ENCODE measurements around the gene UROC1.

UROC1 gene

DNA sequence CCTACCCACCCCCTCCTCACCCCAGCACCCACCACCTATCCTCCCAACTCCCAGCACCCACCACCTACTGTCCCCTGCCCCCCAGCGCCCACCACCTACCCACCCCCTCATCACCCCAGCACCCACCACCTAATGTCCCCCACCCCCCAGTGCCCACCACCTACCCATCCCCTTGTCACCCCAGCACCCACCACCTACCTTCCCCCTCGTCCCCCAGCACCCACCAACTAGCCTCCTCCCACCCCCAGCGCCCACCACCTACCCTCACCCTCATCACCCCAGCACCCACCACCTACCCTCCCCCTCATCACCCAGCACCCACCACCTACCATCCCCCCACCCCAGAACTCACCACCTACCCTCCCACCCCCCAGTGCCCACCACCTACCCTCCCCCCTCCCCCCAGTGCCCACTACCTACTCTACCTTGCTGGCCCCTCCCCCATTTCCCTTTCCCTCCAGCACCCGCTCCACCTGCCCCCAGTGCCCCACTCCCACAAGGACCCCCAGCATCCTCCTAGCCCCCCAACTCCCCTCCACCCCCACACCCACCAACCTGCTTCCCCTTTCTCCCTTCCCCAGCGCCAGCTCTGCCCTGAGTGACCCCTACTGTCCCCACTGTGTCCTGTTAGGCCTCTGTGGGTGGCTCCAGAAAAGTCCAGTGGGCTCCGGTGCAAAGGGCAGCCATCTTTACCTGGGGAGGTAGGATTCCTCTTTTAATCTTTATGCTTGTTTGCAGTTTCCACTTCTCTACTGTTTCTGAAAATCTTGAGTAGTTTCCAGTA lies 1.2 kb downstream of the UROC1 start:
- no peak for DNase-seq

GRCh38 chr3:126515066-126515706 lies 2.4 kb downstream of the UROC1 start:
- no peak for DNase-seq

- DNase-seq = no peak
Measured at GRCh38 chr3:126514161-126514560, 3.4 kb downstream of the UROC1 start.

DNA sequence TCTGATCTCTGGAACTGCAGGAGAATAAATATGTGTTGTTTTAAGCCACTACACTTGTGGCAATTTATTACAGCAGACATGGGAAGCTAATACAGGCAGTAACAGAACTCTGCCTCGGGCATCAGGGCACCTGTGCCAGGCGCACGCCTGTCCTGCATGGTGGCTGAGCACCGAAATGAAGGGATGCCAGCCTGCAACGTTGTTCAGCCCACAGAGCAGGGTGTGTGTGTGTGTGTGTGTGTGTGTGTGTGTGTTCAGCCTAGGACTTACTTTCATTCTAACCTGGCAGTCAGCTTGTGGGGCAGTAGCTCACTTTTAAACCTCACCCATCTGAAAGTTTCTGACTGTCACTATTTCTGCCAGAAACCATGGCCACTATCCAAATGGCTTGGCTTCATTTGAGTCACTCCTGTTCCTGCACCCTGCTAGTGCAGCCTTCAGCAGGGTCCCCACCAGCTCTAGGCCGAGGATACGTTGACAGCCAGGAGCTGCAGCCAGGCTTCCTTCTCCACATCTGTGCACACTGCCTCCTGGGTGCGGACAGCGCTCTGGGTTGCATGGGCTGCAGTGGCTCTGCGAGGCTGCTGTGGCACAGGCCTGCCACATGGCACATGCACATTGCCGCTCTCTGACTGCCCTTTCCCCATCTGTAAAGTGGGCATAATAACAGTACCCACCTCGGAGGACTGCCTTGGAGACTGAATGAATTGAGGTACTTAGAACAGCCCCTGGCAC lies 4.5 kb downstream of the UROC1 start:
- no peak for DNase-seq

DNA sequence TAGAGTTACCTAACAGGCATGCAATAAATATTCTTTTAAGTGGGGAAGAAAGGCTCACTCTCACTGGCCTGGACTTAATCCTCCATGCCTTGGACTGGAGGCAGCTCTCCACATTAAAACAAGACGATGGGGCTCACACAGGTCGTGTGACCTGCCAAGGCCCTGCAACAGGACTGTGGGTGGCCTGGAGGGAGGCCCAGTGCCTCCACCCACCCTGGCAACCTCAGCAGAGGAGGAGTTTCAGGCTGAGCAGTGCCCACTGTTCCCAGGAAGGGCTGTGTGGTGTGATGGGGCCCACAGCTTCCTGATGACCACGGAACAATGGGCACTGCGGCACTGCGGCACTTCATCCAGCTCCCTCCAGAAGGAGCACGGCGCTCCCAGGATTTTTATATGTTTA lies 5.5 kb downstream of the UROC1 start:
- no peak for DNase-seq

- no peak for DNase-seq
Measured at GRCh38 chr3:126511291-126511690, 6.3 kb downstream of the UROC1 start.

DNA sequence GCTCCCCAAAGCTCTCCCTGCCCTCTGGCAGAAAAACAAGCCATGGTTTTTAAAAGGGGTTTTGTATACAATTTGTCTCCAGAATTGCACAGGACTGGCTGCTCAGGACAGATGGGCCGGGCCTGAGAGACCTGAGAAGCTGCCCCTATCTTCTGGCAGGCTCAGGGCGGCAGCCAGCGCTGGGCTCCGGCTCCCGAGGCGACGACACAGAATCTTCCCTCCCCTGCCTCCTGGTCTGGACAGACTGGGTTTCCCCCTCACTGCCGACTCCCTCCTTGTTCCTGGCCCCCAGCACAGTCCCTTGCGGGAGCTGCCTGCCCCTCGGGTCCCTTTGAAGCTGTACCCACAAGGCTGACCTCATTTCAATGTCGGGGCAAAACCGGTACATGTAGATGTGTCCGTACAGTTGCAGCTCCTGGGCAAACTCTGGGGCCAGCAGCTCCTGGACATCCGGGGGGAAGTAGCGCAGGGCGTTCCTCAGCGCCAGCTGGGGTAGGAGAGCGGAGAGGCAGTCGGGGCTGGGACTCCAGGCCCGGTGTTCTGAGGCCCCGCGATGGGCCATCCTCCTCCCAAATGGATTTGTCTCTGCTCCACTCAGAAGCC lies 7.2 kb downstream of the UROC1 start:
- no peak for DNase-seq

DNA sequence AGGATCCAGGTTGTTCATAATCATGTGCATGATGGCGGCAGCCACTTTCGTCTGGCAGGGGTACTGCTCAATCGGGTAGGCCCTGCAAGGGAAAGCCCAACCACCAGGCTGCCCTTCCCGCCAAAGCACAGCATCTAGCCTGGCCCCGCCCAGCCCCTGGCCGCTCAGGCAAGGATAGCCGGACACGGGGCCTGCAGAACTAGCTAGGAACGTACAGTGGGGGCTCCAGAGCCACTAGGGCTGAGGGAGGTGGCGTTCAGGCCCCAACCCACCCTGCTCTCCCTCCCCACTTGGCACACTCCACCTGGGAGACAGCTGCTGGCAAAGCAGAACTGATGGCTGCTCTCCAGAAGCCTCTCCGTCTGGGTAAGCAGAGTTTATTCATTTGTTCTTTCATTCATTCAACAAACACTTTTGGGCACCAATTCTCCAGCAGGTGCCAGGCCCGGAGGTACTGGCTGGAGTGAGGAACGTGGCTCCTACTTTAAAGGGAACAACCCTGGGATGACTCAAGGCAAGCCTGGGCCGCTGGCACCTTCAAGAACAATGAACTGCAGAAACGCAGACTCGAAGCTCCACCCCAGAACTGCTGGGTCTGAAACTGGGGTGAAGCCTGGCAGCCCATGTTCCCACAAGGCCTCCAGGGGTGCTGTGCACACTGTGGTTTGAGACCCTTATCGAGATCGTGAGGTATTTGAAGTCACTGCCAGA lies 7.8 kb downstream of the UROC1 start:
- DNase-seq = no peak

GRCh38 chr3:126508564-126508964 lies 9.0 kb downstream of the UROC1 start:
- no peak for DNase-seq

GRCh38 chr3:126507886-126508285 lies 9.7 kb downstream of the UROC1 start:
- DNase-seq = no peak

GRCh38 chr3:126503701-126504100 lies 13.9 kb downstream of the UROC1 start:
- DNase-seq = no peak

DNA sequence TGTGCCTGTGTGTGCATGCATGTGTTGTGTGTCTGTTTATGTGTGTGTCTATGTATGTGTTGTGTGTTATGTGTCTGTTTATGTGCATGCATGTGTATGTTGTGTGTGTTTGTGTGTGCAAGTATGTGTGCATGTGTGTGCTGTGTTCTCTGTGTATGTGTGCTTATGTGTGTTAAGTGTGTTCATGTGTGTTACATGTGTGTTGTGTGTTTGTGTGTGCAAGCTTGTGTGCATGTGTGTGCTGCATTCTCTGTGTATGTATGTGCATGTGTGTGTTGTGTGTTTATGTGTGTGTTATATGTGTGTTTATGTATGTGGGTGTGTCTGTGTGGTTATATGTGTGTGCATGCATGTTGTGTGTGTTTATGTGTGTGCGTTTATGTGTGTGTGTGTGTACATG lies 14.9 kb downstream of the UROC1 start:
- DNase-seq = no peak

- no peak for DNase-seq
Measured at GRCh38 chr3:126501736-126502135, 15.8 kb downstream of the UROC1 start.

DNA sequence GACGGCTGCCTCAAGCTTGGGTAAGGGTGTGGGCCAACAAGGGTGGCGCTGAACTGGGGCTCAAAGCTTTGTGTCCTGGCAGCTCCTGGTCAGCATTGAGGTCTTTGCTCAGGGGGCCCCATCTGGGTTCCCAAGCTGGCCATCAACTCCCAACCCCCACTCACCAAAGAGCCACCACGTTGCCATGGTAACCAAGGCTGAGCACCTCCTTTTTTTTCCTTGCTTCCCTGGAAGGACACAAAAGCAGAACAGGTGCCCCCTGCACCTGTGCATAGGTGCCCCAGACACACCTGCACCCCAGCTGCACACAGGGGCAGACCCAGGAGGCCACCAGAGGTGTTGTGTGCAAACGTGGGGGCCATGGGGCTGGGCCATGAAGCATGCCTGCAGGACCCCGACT lies 16.5 kb downstream of the UROC1 start:
- no peak for DNase-seq

- DNase-seq = no peak
Measured at GRCh38 chr3:126500016-126500415, 17.6 kb downstream of the UROC1 start.

GRCh38 chr3:126499401-126499800 lies 18.2 kb downstream of the UROC1 start:
- no peak for DNase-seq

GRCh38 chr3:126498929-126499328 lies 18.6 kb downstream of the UROC1 start:
- DNase-seq = no peak

- DNase-seq = no peak
Measured at GRCh38 chr3:126498461-126498860, 19.1 kb downstream of the UROC1 start.

- no peak for DNase-seq
Measured at GRCh38 chr3:126497956-126498355, 19.6 kb downstream of the UROC1 start.

GRCh38 chr3:126496894-126497850 lies 20.4 kb downstream of the UROC1 start:
- DNase-seq = peak in 1 of 5 experiments; percentile 46

DNA sequence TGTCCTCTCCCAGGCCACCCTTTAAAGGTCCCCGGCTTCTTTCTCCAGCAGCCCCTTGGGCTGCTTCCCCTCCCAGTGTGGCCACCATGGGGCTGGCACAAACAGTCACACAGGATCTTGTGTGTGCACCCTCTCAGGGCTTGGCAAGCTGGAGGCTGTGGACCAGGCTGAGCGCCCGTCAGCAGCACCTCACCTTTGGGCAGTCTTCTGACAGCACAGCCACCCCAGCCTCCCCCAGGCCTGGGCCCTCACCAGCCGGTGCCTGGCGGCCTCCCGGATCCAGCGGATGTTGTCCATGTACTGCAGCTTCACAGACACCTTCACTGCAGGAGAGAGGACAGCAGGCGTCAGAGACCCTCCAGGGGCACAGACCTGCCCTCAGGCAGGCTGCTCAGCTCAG lies 21.8 kb downstream of the UROC1 start:
- DNase-seq = no peak

DNA sequence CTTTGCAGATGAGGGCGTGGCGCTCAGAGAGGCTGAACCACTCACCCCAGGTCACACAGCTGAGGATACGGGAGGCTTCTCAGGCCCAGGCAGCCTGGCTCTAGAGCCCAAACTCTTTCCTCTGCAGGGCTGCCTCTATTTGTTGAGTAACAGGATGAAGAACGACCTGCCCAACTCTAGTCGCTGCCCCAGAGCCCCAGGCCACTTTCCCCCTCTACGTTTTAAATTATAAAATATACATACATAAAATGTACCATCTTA lies 22.7 kb downstream of the UROC1 start:
- no peak for DNase-seq
